ENCODE data around the gene KRT33B. TPM values are rescaled to one million over a fixed set of nuclear protein-coding genes. Genes with fewer than 3 reads are reported as not detected.

The KRT33B gene
- total and polyA plus RNA-seq, 2 of the 13 experiments (the other 11 are each of a cell fraction or from before 2014, with no cell fraction given), result not detected

- no peak for TF ChIP-seq ZNF850 (CRISPR knock-in tag; conservative IDR thresholded peaks at IDR 0.05)
- no peak for TF ChIP-seq JDP2 (CRISPR knock-in tag; IDR thresholded peaks at IDR 0.05; ENCODE audit: borderline replicate concordance)
- TF ChIP-seq ZNF567 (CRISPR knock-in tag; IDR thresholded peaks at IDR 0.05; ENCODE audit: borderline replicate concordance), result no peak
- no peak for TF ChIP-seq ATF5 (CRISPR knock-in tag; IDR thresholded peaks at IDR 0.05; ENCODE audit: low read depth)
- no peak for TF ChIP-seq CHD2 (IDR thresholded peaks at IDR 0.05; ENCODE audit: low read depth, low read length)
- no peak for TF ChIP-seq ZNF446 (CRISPR knock-in tag; IDR thresholded peaks at IDR 0.05)
- no peak for TF ChIP-seq ZNF839 (CRISPR knock-in tag; IDR thresholded peaks at IDR 0.05; ENCODE audit: borderline replicate concordance)
- no peak for TF ChIP-seq ZNF326 (CRISPR knock-in tag; IDR thresholded peaks at IDR 0.05; ENCODE audit: borderline replicate concordance)
- TF ChIP-seq GABPA (IDR thresholded peaks at IDR 0.05; ENCODE audit: low read depth, low read length), result no peak
- no peak for TF ChIP-seq GABPA (CRISPR knock-in tag; IDR thresholded peaks at IDR 0.05; ENCODE audit: low read depth)
- TF ChIP-seq, protein P1, sequence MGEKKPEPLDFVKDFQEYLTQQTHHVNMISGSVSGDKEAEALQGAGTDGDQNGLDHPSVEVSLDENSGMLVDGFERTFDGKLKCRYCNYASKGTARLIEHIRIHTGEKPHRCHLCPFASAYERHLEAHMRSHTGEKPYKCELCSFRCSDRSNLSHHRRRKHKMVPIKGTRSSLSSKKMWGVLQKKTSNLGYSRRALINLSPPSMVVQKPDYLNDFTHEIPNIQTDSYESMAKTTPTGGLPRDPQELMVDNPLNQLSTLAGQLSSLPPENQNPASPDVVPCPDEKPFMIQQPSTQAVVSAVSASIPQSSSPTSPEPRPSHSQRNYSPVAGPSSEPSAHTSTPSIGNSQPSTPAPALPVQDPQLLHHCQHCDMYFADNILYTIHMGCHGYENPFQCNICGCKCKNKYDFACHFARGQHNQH (CRISPR knock-in tag; IDR thresholded peaks at IDR 0.05), result no peak
- no peak for TF ChIP-seq MXI1 (IDR thresholded peaks at IDR 0.05; ENCODE audit: borderline replicate concordance, low read depth, low read length)
- TF ChIP-seq CREB1 (IDR thresholded peaks at IDR 0.05), result no peak
- TF ChIP-seq CREB1 (CRISPR knock-in tag; IDR thresholded peaks at IDR 0.05), result peak; percentile 70
- TF ChIP-seq, protein P2, sequence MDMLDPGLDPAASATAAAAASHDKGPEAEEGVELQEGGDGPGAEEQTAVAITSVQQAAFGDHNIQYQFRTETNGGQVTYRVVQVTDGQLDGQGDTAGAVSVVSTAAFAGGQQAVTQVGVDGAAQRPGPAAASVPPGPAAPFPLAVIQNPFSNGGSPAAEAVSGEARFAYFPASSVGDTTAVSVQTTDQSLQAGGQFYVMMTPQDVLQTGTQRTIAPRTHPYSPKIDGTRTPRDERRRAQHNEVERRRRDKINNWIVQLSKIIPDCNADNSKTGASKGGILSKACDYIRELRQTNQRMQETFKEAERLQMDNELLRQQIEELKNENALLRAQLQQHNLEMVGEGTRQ (IDR thresholded peaks at IDR 0.05; ENCODE audit: low read depth, low read length), result peak; percentile 27; the same call in 1 of the 2 replicates
- TF ChIP-seq, protein P2 (CRISPR knock-in tag; IDR thresholded peaks at IDR 0.05; ENCODE audit: borderline replicate concordance), result no peak
- TF ChIP-seq JUND (CRISPR knock-in tag; IDR thresholded peaks at IDR 0.05), result peak; percentile 30; the same call in 1 of the 2 replicates
- TF ChIP-seq MTA1 (CRISPR knock-in tag; IDR thresholded peaks at IDR 0.05; ENCODE audit: borderline replicate concordance), result no peak
- TF ChIP-seq ZNF780A (CRISPR knock-in tag; IDR thresholded peaks at IDR 0.05), result no peak
- no peak for TF ChIP-seq ZFP41 (CRISPR knock-in tag; IDR thresholded peaks at IDR 0.05; ENCODE audit: borderline replicate concordance)
- no peak for TF ChIP-seq SCMH1 (CRISPR knock-in tag; IDR thresholded peaks at IDR 0.05; ENCODE audit: borderline replicate concordance)
- TF ChIP-seq SMARCC2 (IDR thresholded peaks at IDR 0.05), result no peak
- TF ChIP-seq NR2C2 (CRISPR knock-in tag; IDR thresholded peaks at IDR 0.05; ENCODE audit: borderline replicate concordance), result no peak
- TF ChIP-seq ZNF143 (CRISPR knock-in tag; IDR thresholded peaks at IDR 0.05), result no peak
- no peak for TF ChIP-seq PITX1 (CRISPR knock-in tag; IDR thresholded peaks at IDR 0.05)
- TF ChIP-seq RXRB (CRISPR knock-in tag; IDR thresholded peaks at IDR 0.05; ENCODE audit: borderline replicate concordance), result peak; percentile 78
- TF ChIP-seq TBL1XR1 (IDR thresholded peaks at IDR 0.05; ENCODE audit: borderline replicate concordance, low read length, partially characterized antibody), result no peak
- peak; percentile 54 for TF ChIP-seq XRCC5 (optimal IDR thresholded peaks at IDR 0.05; ENCODE audit: low read length)
- no peak; the same call in 1 of the 2 replicates for TF ChIP-seq STAG1 (CRISPR knock-in tag; IDR thresholded peaks at IDR 0.05)
- TF ChIP-seq ZNF530 (CRISPR knock-in tag; IDR thresholded peaks at IDR 0.05; ENCODE audit: low read depth), result no peak
These were observed 34.5 kb upstream of the KRT33B start (continued) for GRCh38 chr17:41404024-41404671.
